Measurements from ENCODE around the gene ZNF555. TPM values are rescaled to one million over a fixed set of nuclear protein-coding genes. Genes with fewer than 3 reads are reported as not detected.

Gene ZNF555
- total and polyA plus RNA-seq, 2 of the 13 experiments (the other 11 are each of a cell fraction or from before 2014, with no cell fraction given) = 5.0 to 8.0 TPM

DNA sequence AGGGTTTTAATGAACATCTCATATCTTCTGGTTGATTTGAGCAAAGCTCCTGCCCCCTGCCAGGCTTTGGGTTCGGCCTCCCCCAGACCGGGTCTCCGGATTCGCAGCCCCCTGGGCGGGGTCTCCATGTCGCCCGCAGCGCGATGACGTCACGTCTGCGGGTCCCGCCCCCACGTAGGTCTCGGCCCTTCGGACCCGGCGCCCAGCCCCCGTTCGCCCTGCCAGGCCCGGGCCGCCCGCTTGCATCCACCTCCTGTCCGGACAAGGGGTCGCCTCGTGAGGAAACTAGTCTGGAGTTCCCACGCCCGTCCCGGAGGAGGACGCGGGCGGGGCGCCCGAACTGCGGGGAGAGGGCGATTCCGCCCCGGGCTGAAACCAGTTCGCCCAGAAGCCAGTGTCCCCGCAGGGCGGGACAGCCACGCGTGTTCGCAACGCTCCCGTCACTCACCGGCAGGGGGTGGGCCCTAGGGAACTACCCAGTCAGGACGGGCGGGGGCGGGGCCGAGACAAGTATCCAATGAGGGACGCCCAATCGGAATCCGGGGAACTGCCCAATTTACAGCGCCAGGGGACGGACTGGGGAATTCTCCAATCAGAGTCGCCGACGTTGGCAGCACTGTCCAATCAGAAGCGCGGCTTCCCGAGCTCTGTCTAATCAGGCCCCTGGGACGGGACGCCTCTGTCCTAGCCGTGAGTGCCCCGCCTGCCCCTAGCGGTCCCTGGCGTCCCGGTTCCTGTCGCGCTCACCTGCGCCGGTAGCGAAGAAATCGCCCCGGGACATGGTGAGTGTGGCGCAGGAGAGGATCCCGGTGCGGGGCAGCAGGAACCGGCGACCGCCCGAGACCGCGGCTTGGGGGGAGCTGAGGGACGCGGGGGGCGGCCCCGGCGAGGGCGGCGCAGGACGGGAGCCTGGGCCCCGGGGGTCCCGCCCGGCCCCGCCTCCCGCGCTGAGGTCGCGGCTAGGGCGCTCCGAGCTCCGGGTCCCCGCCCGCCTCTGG is at the start of gene ZNF555 (continued):
- TF ChIP-seq RERE (CRISPR knock-in tag; IDR thresholded peaks at IDR 0.05; ENCODE audit: low read depth) (no peak), RAD21 (CRISPR knock-in tag; IDR thresholded peaks at IDR 0.05) (peak; percentile 61), ZNF552 (CRISPR knock-in tag; IDR thresholded peaks at IDR 0.05; ENCODE audit: borderline replicate concordance) (peak; percentile 43; the same call in 1 of the 2 replicates), DBP (CRISPR knock-in tag; IDR thresholded peaks at IDR 0.05; ENCODE audit: not compliant biosample characterization) (no peak), ZNF772 (CRISPR knock-in tag; IDR thresholded peaks at IDR 0.05) (no peak), FOXO1 (CRISPR knock-in tag; IDR thresholded peaks at IDR 0.05) (peak; percentile 18; the same call in 1 of the 2 replicates), ZFY (CRISPR knock-in tag; IDR thresholded peaks at IDR 0.05) (peak; percentile 71), KDM5A (IDR thresholded peaks at IDR 0.05; ENCODE audit: borderline replicate concordance, low read length) (no peak), FOXC1 (CRISPR knock-in tag; IDR thresholded peaks at IDR 0.05; ENCODE audit: borderline replicate concordance) (peak; percentile 97; the same call in 1 of the 2 replicates), ZFP62 (CRISPR knock-in tag; IDR thresholded peaks at IDR 0.05) (no peak), ZNF782 (CRISPR knock-in tag; IDR thresholded peaks at IDR 0.05; ENCODE audit: borderline replicate concordance) (0 out of 2 replicates have a peak, but pooled peaks have one; percentile 37), RELA (CRISPR knock-in tag; IDR thresholded peaks at IDR 0.05) (no peak)
- TF ChIP-seq, protein P1, sequence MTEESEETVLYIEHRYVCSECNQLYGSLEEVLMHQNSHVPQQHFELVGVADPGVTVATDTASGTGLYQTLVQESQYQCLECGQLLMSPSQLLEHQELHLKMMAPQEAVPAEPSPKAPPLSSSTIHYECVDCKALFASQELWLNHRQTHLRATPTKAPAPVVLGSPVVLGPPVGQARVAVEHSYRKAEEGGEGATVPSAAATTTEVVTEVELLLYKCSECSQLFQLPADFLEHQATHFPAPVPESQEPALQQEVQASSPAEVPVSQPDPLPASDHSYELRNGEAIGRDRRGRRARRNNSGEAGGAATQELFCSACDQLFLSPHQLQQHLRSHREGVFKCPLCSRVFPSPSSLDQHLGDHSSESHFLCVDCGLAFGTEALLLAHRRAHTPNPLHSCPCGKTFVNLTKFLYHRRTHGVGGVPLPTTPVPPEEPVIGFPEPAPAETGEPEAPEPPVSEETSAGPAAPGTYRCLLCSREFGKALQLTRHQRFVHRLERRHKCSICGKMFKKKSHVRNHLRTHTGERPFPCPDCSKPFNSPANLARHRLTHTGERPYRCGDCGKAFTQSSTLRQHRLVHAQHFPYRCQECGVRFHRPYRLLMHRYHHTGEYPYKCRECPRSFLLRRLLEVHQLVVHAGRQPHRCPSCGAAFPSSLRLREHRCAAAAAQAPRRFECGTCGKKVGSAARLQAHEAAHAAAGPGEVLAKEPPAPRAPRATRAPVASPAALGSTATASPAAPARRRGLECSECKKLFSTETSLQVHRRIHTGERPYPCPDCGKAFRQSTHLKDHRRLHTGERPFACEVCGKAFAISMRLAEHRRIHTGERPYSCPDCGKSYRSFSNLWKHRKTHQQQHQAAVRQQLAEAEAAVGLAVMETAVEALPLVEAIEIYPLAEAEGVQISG (CRISPR knock-in tag; IDR thresholded peaks at IDR 0.05) = peak; percentile 50
- TF ChIP-seq, protein P2, sequence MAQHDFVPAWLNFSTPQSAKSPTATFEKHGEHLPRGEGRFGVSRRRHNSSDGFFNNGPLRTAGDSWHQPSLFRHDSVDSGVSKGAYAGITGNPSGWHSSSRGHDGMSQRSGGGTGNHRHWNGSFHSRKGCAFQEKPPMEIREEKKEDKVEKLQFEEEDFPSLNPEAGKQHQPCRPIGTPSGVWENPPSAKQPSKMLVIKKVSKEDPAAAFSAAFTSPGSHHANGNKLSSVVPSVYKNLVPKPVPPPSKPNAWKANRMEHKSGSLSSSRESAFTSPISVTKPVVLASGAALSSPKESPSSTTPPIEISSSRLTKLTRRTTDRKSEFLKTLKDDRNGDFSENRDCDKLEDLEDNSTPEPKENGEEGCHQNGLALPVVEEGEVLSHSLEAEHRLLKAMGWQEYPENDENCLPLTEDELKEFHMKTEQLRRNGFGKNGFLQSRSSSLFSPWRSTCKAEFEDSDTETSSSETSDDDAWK (CRISPR knock-in tag; IDR thresholded peaks at IDR 0.05) = no peak
